ENCODE data around the gene CELF5. TPM values are rescaled to one million over a fixed set of nuclear protein-coding genes. Genes with fewer than 3 reads are reported as not detected.
A peak's percentile ranks its signal among the peaks of the same experiment; 100 is the strongest.

CELF5 gene
- total and polyA plus RNA-seq, 9 of the 15 experiments (the other 6 are each of a cell fraction or from before 2014, with no cell fraction given): 0.01 to 0.56 (median 0.22) TPM

GRCh38 chr19:3302755-3303154 is 78.3 kb downstream of the CELF5 start (continued):
- TF ChIP-seq ARID3B (CRISPR knock-in tag; IDR thresholded peaks at IDR 0.05; ENCODE audit: borderline replicate concordance) (no peak), ZNF134 (CRISPR knock-in tag; conservative IDR thresholded peaks at IDR 0.05) (no peak), ZHX1 (conservative IDR thresholded peaks at IDR 0.05; ENCODE audit: low read length) (no peak), RAD21 (CRISPR knock-in tag; conservative IDR thresholded peaks at IDR 0.05 in 1 of 2, IDR thresholded peaks at IDR 0.05 in 1 of 2) (peak in 1 of 2 experiments; percentile 31; a peak in 1 of 4 replicates), BRF2 (IDR thresholded peaks at IDR 0.05; ENCODE audit: borderline replicate concordance, insufficient read depth, insufficient read length) (no peak), NCOA4 (IDR thresholded peaks at IDR 0.05; ENCODE audit: partially characterized antibody) (no peak), CHAMP1 (IDR thresholded peaks at IDR 0.05) (no peak), ZNF165 (CRISPR knock-in tag; IDR thresholded peaks at IDR 0.05; ENCODE audit: borderline replicate concordance) (no peak), MAFF (IDR thresholded peaks at IDR 0.05; ENCODE audit: low read length) (no peak), PTTG1 (tag; IDR thresholded peaks at IDR 0.05; ENCODE audit: low read depth) (no peak), ZMIZ1 (IDR thresholded peaks at IDR 0.05; ENCODE audit: low read depth in 2 of 2, low read length in 2 of 2) (no peak), CHD2 (IDR thresholded peaks at IDR 0.05; ENCODE audit: low read depth, low read length) (no peak), RNF2 (IDR thresholded peaks at IDR 0.05) (no peak), ESRRA (IDR thresholded peaks at IDR 0.05; ENCODE audit: borderline replicate concordance, low read depth) (no peak), CREM (IDR thresholded peaks at IDR 0.05; ENCODE audit: low read depth) (0 out of 2 replicates have a peak, but pooled peaks have one; percentile 26), ZNF79 (CRISPR knock-in tag; IDR thresholded peaks at IDR 0.05; ENCODE audit: low read depth) (no peak), CBFA2T2 (conservative IDR thresholded peaks at IDR 0.05) (no peak)

All from K562 (cell line).